ENCODE measurements around the gene ASF1B. TPM values are rescaled to one million over a fixed set of nuclear protein-coding genes. Genes with fewer than 3 reads are reported as not detected.
A peak's percentile ranks its signal among the peaks of the same experiment; 100 is the strongest.

The ASF1B gene
- total RNA-seq, 1 experiment from 2014 or later, result 77.8 TPM

GRCh38 chr19:14138576-14139265, 2.3 kb upstream of the ASF1B start:
- DNase-seq (ENCODE audit: low spot score), result no peak

GRCh38 chr19:14135985-14136508, 342 bp downstream of the ASF1B start:
- DNase-seq (ENCODE audit: low spot score), result no peak

- no peak for DNase-seq (ENCODE audit: low spot score)
These were observed 1.0 kb downstream of the ASF1B start for GRCh38 chr19:14135355-14135754.

- DNase-seq (ENCODE audit: low spot score), result no peak
These were observed 8.4 kb downstream of the ASF1B start for GRCh38 chr19:14127929-14128509.

DNA sequence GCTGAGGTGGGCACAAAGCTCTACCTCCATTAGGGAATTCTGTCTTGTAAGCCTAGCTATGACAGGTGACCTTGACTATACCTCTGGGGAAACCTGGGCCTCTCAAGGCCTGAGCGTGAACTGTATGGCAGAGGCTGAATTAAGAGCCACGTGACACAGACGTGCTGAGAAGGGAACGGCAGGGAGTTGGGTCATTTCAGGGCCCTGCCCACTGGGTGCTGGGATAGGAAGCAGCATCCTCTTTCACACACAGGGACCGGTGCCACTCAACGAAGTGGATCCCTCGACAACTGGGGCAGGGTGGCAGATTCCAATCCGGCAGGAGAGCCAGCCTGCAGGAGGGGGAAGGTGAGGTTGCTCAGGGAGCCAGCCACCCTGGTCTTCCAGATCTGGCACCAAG, 9.2 kb downstream of the ASF1B start:
- DNase-seq (ENCODE audit: low spot score), result no peak

DNA sequence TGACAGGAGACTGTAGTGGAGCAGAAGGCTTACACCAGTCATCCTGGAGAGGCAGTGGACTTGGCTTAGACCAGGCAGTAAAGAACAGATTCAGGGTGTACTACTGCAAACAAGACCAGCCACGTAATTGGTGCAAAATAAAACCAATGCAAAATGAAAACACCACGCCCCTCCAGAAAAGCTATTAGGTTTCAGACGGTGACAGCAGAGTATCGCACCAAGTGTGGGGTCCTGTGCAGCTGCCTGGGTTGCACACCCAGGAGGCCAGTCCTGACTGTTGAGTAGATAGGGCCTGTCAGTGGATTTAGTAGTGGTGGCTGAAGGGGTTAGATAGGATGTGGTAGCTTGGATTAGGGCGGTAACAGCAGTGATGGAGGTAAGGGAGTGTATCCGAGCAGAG, 13.5 kb downstream of the ASF1B start:
- DNase-seq (ENCODE audit: low spot score), result no peak

- DNase-seq (ENCODE audit: low spot score), result no peak
These were observed 15.9 kb downstream of the ASF1B start for GRCh38 chr19:14120497-14120780.

DNA sequence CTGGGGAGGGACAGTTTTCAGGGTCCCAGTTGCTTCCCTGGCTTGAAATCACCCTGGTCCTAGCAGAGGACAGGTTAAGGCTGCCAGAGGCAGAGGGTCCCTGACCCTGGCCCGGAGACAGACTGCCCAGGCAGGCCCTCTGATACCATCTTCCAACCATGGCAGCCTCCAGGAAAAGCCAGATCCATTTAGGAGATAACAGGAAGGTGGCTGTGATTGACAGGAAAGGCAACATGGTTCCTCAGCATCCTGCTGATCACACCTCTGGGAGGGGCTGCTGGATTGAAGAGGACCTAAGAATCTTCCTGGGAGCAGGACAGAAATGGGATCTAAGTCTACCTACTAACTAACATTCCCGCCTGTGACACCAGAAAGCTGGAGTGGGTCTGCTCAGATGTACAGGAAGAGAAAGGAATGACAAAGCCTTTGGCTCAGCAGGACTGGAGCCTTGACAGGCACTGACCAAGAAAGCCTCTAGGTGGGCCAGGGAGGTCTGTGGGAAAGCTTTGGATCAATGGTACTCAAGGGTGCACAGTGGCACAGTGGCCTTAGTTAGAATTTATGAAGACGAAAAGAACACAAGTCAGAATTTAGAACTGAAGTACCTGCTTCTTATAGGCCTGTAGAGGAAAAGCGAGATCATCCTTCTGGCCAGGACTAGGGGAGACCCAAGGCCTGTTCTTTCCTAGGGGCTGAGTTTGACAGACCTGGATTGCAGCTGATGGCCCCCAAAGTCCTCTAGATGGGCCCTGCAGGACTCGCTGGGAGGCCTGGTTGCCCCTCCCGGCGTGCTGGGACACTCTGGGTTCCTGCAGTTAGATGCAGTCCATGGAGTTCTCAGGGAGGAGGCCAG, 16.5 kb downstream of the ASF1B start:
- no peak for DNase-seq (ENCODE audit: low spot score)

- no peak for DNase-seq (ENCODE audit: low spot score)
These were observed 17.2 kb downstream of the ASF1B start for GRCh38 chr19:14119146-14119545.

DNA sequence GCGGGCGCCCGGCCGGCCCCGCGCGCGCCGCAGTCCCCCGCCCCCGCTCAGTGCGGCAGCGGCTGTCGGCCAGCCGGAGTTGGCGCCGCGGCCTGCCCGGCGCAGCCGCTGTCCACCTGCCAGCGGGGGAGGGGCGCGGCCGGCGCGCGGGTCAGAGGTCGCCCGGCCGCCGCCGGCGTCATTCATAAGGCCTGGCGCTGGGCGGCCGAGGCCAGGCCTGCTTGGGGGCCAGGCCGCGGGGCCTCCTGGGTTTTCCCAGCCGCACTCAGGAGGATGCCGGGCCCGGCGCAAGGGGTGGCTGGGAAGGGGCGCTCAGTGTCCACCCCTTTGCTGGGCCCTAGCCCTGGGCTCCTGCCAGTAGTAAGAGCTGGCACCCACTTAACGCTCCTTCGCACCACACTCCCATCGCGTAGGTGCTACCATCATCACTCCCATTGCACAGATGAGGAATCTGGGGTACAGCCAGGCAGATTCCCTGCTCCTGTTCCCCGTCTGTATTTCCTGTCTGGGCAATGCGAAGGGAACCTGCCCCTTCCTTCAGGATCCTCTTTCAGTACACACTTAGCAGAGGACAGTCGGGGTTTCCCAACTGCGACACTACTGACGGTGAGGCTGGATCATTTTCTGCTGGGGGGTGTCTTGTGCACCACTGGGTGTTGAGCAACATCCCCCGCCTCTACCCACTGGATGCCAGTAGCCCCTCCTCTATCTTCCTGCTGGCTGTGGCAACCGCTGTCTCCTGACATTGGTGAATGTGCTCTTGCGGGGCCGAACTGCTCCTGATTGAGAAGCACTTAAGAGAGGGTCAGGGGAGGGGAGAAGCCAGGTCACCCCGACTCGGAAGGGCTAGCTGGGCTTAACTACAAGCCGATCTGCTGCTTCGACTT, 18.0 kb downstream of the ASF1B start:
- DNase-seq (ENCODE audit: low spot score), result no peak

DNA sequence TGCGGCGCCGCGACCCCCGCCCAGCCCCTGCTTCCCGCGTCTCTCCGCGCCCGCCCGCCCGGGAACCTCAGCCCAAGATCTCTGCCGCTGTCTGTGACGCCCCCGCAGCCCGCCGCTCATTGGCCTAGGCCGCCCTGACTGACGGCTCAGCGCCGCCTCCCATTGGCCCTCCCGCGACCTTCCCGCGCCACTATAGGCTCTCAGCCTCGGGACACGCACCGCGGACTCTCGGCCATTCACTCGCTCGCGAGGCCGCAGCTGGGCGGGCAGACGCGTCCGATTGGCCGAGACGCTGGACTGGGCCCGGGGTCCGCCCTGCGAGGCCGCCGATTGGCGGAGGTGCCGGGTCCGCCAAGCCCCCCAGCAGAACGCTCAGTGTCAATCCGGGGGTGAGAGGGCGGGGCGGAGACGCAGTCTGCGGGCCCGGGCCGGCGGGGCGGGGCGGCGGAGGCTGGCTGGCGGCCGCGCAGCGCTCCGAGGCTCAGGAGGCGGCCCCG, 18.7 kb downstream of the ASF1B start, which contains the start of gene PRKACA:
PRKACA (minus strand) TSS at position 95 of the 497 bp plus-strand sequence. CDS start 215 bp downstream, outside the sequence.
- DNase-seq (ENCODE audit: low spot score), result peak; percentile 99

DNA sequence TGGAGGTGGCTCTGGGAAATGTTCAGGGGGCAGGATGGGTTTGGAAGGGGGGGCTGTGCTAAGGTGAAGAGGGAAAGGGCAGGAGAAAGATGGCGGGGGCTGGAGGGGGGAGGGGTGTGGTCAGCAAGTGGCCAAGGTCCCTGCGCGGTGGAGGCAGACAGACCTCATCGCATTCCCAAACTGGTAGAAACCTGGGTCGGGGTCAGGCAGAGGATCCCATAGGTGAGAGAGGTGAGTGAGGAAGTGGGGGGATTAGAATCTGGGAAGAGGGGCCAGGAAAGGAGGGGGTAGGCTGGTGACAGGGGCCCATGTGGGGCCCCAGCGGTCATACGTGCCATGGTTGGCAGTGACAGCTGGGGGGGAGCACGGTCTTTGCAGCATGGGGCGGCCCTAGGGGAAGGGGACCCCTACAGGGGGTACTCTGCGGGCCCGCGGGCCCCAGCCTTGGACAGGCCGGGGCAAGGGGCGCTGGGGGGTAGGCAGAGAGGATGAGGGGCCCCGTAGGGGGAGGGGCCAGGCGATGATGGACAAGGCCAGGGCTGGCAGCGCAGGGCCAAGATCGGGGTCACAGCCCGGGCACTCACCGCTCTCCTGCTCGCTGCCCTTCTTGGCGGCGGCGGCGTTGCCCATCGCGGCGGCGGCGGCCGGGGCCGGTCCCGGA, 19.3 kb downstream of the ASF1B start:
- DNase-seq (ENCODE audit: low spot score), result no peak

DNA sequence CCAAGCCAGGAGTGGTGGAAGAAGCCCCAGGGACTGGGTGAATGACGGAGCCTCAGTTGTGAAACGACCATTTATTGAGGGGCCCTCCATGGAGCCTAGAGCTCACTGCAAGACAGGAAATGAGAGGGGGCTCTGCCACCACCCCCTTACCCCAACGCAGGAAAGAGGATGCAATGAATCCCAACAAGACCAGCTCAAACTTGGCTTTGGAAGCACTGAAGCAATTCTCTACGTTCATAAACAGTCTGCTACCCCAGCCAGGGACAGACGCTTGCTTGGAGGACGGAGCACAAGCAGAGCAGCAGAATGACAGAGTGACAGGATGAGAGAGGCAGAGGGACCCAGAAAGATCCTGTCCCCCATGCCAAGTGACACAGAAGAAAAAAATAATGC, 19.9 kb downstream of the ASF1B start:
- DNase-seq (ENCODE audit: low spot score), result no peak

DNA sequence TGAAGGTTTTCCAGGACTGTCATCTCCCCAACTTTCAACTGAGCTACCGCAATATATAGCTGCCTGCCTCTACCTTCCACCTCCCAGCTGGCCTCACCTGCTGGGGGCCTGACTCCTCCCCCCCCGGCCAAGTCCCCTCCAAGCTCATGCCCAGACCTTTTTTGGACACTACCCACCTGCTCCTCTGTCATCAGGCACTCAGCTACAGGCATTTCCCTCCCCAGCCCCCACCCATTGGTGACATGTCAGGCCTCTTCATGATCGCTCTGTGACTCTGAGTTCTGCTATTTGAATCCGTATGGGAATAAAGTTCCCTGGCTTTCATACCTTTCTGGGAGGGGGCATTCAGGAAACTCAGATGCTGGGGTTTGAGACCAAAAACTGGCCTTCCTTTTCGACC, 20.6 kb downstream of the ASF1B start:
- DNase-seq (ENCODE audit: low spot score), result no peak

- no peak for DNase-seq (ENCODE audit: low spot score)
These were observed 21.5 kb downstream of the ASF1B start for GRCh38 chr19:14114854-14115253.

DNA sequence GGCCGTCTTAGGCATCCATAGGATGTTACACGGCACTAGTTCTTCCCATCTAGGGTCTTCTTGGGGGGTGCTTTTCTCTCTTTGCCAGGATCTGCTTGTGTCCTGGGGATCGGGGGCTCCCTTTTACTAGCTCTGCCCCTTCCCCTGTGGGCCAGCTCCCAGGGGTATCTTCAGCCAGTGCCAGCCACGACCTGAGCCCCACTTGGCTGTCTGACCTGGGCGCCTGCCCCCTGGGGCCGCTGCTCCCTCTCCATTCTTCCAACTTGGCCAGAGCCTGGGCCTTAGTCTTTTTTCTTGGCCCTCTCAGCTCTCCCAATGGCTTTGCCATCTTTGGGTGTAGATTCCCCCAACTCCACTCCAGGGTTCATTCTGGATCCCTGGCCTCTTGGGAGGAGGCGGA, 21.9 kb downstream of the ASF1B start:
- no peak for DNase-seq (ENCODE audit: low spot score)

GRCh38 chr19:14113762-14114414, 22.5 kb downstream of the ASF1B start:
- no peak for DNase-seq (ENCODE audit: low spot score)

DNA sequence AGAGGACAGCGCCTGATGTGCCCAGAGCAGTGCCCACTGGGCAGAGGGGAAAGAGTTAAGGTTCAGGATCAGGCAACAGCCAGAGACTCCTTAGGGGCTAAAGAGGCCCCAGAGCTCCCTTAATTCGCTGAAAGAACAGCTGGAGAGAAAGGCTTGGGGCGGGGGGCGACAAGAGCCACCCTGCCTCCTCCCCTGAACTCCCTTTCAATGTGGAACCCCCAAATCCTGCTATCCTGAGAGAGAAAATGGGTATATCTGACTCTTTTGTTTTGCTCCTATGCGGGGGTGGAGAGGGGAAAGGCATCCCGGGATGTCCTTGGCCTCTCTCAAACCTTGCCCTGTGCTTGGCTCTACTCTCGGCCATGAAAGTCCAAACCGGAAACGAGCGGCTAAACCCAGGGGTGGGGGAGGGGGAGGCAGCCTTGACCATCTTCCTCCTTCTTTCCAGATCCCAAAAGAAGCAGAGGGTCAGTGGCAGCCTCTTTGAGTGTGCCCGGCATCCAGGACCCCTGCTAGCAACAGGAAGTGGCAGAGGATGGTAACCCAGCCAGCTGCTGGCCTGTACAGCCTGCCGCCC, 23.5 kb downstream of the ASF1B start:
- DNase-seq (ENCODE audit: low spot score), result no peak

DNA sequence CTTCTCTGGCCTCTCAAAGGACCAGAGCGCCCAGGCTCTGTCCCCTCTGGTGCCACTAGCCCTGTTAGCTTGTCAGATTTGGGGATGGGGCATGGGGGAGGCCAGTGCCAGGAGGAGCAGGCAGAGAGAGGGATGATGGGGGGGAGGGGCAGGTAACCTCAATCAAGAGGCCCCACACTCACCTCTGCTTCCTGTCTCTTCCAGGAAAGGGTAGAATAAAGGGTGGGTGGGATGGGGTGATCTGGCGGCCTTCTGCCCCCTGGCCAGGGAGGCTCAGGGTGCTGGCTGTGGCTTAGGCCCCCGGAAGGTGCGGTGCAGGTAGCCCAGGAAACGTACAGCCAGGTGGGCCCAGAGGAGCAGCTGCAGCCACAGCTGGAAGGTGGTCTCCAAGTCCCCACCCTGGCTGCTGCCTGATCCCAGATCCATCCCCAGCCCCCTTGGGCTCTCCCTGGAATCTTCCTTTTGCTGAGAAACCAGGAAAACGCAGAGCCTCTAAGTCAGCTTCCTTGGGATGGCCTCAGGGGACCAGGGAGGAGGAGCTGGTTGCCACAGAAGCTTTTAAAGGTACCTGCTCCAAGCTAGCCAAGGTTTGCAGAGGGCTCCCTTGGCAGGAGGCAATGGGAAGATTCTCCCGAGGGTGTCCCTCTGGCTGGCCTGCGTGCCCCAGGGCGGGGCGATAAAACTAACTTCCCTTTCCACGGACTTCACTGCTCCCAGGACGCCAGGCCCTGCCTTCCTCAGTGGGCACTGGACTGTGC, 24.2 kb downstream of the ASF1B start:
- no peak for DNase-seq (ENCODE audit: low spot score)
